Measurements from ENCODE around the gene CORIN.

The CORIN gene

DNA sequence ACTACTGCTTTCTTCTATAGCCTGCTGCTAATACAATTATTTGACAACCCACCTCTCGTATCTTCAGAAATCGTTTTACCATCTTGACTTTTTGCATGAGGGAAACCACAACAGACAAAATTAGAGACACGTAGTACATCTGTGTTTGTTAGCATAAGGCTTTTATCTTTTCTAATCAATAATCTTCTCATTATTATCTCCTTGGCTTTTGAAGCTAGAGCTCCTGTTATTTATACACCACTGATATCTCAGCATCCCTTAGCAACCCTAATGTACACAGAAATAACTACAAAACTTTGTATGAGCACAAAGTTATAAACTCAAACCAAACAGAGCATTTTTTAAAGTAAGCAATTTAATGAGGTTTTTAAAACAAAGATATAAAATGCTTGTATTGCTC, 39.7 kb downstream of the CORIN start:
- no peak overlapping the region for H3K27ac ChIP-seq (ENCODE audit: low read depth, low read length)
- no peaks in the 10 kb centered on the region for H4K20me1 ChIP-seq (ENCODE audit: low read depth, low read length)
- no peak overlapping the region for H3K9ac ChIP-seq (ENCODE audit: low read length)
- TF ChIP-seq, protein P1, sequence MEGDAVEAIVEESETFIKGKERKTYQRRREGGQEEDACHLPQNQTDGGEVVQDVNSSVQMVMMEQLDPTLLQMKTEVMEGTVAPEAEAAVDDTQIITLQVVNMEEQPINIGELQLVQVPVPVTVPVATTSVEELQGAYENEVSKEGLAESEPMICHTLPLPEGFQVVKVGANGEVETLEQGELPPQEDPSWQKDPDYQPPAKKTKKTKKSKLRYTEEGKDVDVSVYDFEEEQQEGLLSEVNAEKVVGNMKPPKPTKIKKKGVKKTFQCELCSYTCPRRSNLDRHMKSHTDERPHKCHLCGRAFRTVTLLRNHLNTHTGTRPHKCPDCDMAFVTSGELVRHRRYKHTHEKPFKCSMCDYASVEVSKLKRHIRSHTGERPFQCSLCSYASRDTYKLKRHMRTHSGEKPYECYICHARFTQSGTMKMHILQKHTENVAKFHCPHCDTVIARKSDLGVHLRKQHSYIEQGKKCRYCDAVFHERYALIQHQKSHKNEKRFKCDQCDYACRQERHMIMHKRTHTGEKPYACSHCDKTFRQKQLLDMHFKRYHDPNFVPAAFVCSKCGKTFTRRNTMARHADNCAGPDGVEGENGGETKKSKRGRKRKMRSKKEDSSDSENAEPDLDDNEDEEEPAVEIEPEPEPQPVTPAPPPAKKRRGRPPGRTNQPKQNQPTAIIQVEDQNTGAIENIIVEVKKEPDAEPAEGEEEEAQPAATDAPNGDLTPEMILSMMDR (IDR thresholded peaks at IDR 0.05; ENCODE audit: insufficient read depth, low read length, poor library complexity, severe bottlenecking), result no peak
- no peak for TF ChIP-seq EZH2phosphoT487 (conservative IDR thresholded peaks at IDR 0.05; ENCODE audit: low read length)
- H3K27me3 ChIP-seq (ENCODE audit: low read length), result no peaks in the 10 kb centered on the region
- no peaks in the 10 kb centered on the region for H3K9me2 ChIP-seq (replicated peaks; ENCODE audit: insufficient read depth, low read length)
- H3F3A ChIP-seq (ENCODE audit: insufficient read depth), result no peaks in the 10 kb centered on the region
- no peaks in the 10 kb centered on the region for H3K79me2 ChIP-seq (ENCODE audit: insufficient read depth, low read length)
- H3K9me3 ChIP-seq (ENCODE audit: insufficient read depth, low read length), result no peaks in the 10 kb centered on the region
- no peak overlapping the region for H3K4me3 ChIP-seq (ENCODE audit: insufficient read depth, low read length, poor library complexity, severe bottlenecking)
- H2AFZ ChIP-seq (ENCODE audit: low read depth, low read length, severe bottlenecking), result no peak overlapping the region
- H3K4me2 ChIP-seq (ENCODE audit: low read depth, low read length, poor library complexity, severe bottlenecking), result no peak overlapping the region
- H3K36me3 ChIP-seq (ENCODE audit: low read length), result no peaks in the 10 kb centered on the region

DNA sequence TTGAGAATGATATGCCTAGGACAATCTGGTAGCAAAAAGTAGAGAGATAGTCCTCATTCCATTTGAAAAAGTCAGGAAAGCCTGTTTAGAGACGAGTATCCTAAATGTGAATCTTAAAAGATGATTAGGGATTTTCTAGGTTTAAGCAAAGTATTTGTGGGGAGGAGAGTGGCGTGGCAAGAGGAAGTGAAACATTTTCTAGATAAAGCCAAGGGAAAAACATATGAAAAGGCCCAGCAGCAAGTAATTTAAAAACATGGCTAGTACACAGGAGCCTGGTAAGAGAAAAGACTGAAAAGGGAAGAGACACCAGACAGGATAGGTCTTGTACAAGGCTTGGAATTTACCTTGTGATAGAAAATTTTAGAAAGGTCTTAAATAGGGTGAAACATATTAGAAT, 45.9 kb downstream of the CORIN start:
- Histone ChIP-seq H3K4me2 (ENCODE audit: low read depth, low read length, poor library complexity, severe bottlenecking) (no peak overlapping the region), H3K36me3 (ENCODE audit: low read length) (no peaks in the 10 kb centered on the region), H2AFZ (ENCODE audit: low read depth, low read length, severe bottlenecking) (no peak overlapping the region), H3K79me2 (ENCODE audit: insufficient read depth, low read length) (no peaks in the 10 kb centered on the region), H3K27ac (ENCODE audit: low read depth, low read length) (no peak overlapping the region), H3K27me3 (ENCODE audit: low read length) (no peaks in the 10 kb centered on the region), H3K9me2 (replicated peaks; ENCODE audit: insufficient read depth, low read length) (no peaks in the 10 kb centered on the region), H4K20me1 (ENCODE audit: low read depth, low read length) (no peaks in the 10 kb centered on the region), H3K9me3 (ENCODE audit: insufficient read depth, low read length) (no peaks in the 10 kb centered on the region), H3K4me3 (ENCODE audit: insufficient read depth, low read length, poor library complexity, severe bottlenecking) (no peak overlapping the region), H3K9ac (ENCODE audit: low read length) (no peak overlapping the region), H3F3A (ENCODE audit: insufficient read depth) (no peaks in the 10 kb centered on the region)
- TF ChIP-seq EZH2phosphoT487 (conservative IDR thresholded peaks at IDR 0.05; ENCODE audit: low read length), result no peak
- TF ChIP-seq, protein P1 (IDR thresholded peaks at IDR 0.05; ENCODE audit: insufficient read depth, low read length, poor library complexity, severe bottlenecking), result no peak

DNA sequence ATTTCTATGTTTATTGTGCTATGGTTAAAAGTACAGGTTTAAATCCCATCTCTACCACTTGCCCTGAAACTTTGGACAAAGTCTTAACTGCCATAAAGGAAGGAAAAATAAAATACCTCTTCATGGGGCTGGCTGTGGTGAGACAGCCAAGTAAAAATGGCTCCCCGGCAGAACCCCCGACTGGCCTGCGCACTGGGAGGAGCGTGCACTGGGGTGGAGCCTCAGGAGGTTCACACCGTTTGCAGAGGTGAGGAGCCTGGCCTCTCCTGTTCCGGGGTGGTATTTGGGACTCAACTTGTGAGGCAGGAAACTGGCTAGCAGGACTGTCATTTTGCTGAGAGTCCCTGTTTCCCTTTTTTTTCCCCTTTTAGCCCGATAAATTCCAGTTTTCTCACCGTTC, 47.8 kb downstream of the CORIN start:
- H3K79me2 ChIP-seq (ENCODE audit: insufficient read depth, low read length), result no peaks in the 10 kb centered on the region
- H2AFZ ChIP-seq (ENCODE audit: low read depth, low read length, severe bottlenecking), result no peak overlapping the region
- TF ChIP-seq EZH2phosphoT487 (conservative IDR thresholded peaks at IDR 0.05; ENCODE audit: low read length), result no peak
- TF ChIP-seq, protein P1 (IDR thresholded peaks at IDR 0.05; ENCODE audit: insufficient read depth, low read length, poor library complexity, severe bottlenecking), result no peak

More for the DNA sequence above, 47.8 kb downstream of the CORIN start:
- H3F3A ChIP-seq (ENCODE audit: insufficient read depth), result no peaks in the 10 kb centered on the region
- no peak overlapping the region for H3K27ac ChIP-seq (ENCODE audit: low read depth, low read length)
- no peak overlapping the region for H3K4me3 ChIP-seq (ENCODE audit: insufficient read depth, low read length, poor library complexity, severe bottlenecking)
- H3K36me3 ChIP-seq (ENCODE audit: low read length), result no peaks in the 10 kb centered on the region
- H3K9ac ChIP-seq (ENCODE audit: low read length), result no peak overlapping the region
- no peaks in the 10 kb centered on the region for H3K27me3 ChIP-seq (ENCODE audit: low read length)
- no peaks in the 10 kb centered on the region for H3K9me2 ChIP-seq (replicated peaks; ENCODE audit: insufficient read depth, low read length)
- no peak overlapping the region for H3K4me2 ChIP-seq (ENCODE audit: low read depth, low read length, poor library complexity, severe bottlenecking)
- H3K9me3 ChIP-seq (ENCODE audit: insufficient read depth, low read length), result no peaks in the 10 kb centered on the region
- H4K20me1 ChIP-seq (ENCODE audit: low read depth, low read length), result no peaks in the 10 kb centered on the region
